Upper lobe of left lung (tissue), 6 donors: ENCODE data around the gene CRIP3. TPM values are rescaled to one million over a fixed set of nuclear protein-coding genes. Genes with fewer than 3 reads are reported as not detected.
"Not testable (repeated sequence)": the region's sequence is repeated elsewhere in the genome, so short reads cannot be mapped to it uniquely, and the experiment has no call there.

Source experiments
- ATAC-seq, 2 donors: fragments of 200-7000 bp; cut with Tn5 transposase; one replicate each; pipeline ENCODE4 v1.9.1; 2022; ENCODE audit warnings: mild to moderate bottlenecking in 2 of 2, moderate library complexity in 2 of 2; ENCODE audit not compliant: low FRiP score in 2 of 2
- DNase-seq, 2 donors: peaks; one replicate each; pipeline ENCODE4 v3.0.0-alpha.2; 2019 to 2020
- H3K27ac ChIP-seq, 4 donors: fragments of 200-600 bp; sonication (generic); one replicate each; pipeline ENCODE4 v1.5.1; 2016 to 2019
- H3K27me3 ChIP-seq, 4 donors: fragments of 200-600 bp; sonication (generic); one replicate each; pipeline ENCODE4 v1.5.1; 2017 to 2019
- H3K36me3 ChIP-seq, 4 donors: fragments of 200-600 bp; sonication (generic); one replicate each; pipeline ENCODE4 v1.5.1; 2016 to 2019
- H3K4me1 ChIP-seq, 4 donors: fragments of 200-600 bp; sonication (generic); one replicate each; pipeline ENCODE4 v1.5.1; 2018 to 2019
- H3K4me3 ChIP-seq, 4 donors: fragments of 200-600 bp; sonication (generic); one replicate each; pipeline ENCODE4 v1.5.1; 2017 to 2019; ENCODE audit warnings: mild to moderate bottlenecking in 2 of 4, moderate library complexity in 1 of 4
- H3K9me3 ChIP-seq, 4 donors: fragments of 200-600 bp; sonication (generic); one replicate each; pipeline ENCODE4 v1.5.1; 2018 to 2019
- EP300 ChIP-seq, 4 donors: sonication (generic); formaldehyde crosslinking; IDR thresholded peaks; one replicate each; pipeline ENCODE4 v1.5.1; 2017; ENCODE audit warnings: antibody characterized with exemption in 4 of 4, control low read depth in 2 of 4
- POLR2A ChIP-seq, 4 donors: fragments of 450-650 bp; IDR thresholded peaks; one replicate each; pipeline ENCODE4 v1.5.1; 2016 to 2017; ENCODE audit warnings: antibody characterized with exemption in 4 of 4, mild to moderate bottlenecking in 2 of 4
- POLR2AphosphoS5 ChIP-seq, 2 donors: sonication (generic); formaldehyde crosslinking; IDR thresholded peaks; one replicate each; pipeline ENCODE4 v1.5.1; 2017; ENCODE audit warnings: antibody characterized with exemption in 2 of 2
- WGBS, 2 donors: methylation state at CpG; one replicate each; pipeline ENCODE4 v1.1.5; 2017 to 2018; 5-methylcytosine and 5-hydroxymethylcytosine counted together
- total RNA-seq, 6 donors: library from RNA; depleted of rRNA in 4 of 6; stranded (reverse); fragments of >200 nt in 4 of 6; gene quantifications; one replicate each; pipeline versions ENCODE4 v1.1.0 to v1.2.1, GENCODE V29; 2016 to 2021
- TF ChIP-seq, protein P1 (sequence below), 6 experiments: fragments of 450-650 bp in 4 of 6; fragments of 200-600 bp in 2 of 6; sonication (generic) in 2 of 6; IDR thresholded peaks; one replicate each; pipeline ENCODE4 v1.5.1; 2016 to 2019; ENCODE audit warnings: antibody characterized with exemption in 6 of 6
- donor health status: DM: no; HTN: no; CAD: no; lungs with moderate emphysema.
- donor health status: DM: no; HTN: yes; CAD: no; lungs with severe emphysema.

CRIP3 gene, protein sequence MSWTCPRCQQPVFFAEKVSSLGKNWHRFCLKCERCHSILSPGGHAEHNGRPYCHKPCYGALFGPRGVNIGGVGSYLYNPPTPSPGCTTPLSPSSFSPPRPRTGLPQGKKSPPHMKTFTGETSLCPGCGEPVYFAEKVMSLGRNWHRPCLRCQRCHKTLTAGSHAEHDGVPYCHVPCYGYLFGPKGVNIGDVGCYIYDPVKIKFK
- 1 to 10 TPM in 1 of 6 donors, not detected in 5; 1.5 TPM for total RNA-seq

DNA sequence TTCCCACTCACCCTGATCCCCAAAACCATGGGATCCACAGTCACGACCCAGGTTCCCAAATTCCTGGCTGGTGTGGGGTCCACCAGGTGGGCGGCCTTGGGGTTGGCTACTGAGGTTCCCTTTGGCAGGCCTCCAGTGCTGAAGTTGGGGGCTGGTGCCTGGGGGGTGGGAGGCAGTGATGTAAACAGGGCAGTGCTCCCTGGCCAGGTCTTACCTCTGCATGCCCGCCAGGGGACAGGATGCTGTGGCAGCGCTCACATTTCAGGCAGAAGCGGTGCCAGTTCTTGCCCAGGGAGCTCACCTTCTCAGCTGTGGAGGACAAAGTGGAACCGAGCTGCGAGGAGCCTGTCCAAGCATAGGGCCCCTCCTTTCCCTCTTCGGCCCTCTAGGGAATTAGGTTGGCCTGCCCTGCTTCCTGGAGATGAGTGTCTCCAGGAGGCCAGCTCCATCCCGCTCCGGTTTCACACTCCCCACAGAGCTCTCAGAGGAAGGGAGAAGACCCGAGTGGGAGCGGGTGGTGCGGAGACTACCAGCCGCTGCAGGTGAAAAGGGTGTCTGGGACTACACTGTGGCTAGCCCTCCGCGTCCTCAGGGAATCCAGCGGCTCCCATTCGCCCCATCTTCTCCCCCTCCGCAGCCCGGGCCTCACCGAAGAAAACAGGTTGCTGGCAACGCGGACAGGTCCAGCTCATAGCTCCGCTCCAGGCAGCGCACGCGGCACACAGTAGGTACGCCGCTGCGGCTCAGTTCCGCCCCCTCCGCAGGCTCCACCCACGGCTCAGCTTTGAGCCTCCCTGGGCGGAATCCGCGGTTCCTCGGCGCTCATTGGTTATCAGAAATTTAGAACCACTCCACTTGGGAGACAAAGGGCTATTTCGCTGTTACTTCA lies at the start of gene CRIP3:
CRIP3 (minus strand) TSS at position 726 of the 889 bp plus-strand sequence; CDS start at position 692, 34 bp downstream.
- 3 to 7% methylated on average over 21 to 38 of the region's 39 CpGs for WGBS, 2 donors
- ATAC-seq, result peak; percentile 42 to 74
- H3K27me3 ChIP-seq, result no peaks in the 10 kb centered on the region
- TF ChIP-seq, protein P1, sequence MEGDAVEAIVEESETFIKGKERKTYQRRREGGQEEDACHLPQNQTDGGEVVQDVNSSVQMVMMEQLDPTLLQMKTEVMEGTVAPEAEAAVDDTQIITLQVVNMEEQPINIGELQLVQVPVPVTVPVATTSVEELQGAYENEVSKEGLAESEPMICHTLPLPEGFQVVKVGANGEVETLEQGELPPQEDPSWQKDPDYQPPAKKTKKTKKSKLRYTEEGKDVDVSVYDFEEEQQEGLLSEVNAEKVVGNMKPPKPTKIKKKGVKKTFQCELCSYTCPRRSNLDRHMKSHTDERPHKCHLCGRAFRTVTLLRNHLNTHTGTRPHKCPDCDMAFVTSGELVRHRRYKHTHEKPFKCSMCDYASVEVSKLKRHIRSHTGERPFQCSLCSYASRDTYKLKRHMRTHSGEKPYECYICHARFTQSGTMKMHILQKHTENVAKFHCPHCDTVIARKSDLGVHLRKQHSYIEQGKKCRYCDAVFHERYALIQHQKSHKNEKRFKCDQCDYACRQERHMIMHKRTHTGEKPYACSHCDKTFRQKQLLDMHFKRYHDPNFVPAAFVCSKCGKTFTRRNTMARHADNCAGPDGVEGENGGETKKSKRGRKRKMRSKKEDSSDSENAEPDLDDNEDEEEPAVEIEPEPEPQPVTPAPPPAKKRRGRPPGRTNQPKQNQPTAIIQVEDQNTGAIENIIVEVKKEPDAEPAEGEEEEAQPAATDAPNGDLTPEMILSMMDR (IDR thresholded peaks at IDR 0.05), result peak in 3 of 6 experiments; percentile 7 to 42 (median 24)
- no peak for TF ChIP-seq EP300 (IDR thresholded peaks at IDR 0.05)
- peak within 1 kb of the TSS in 3 of 4 donors; percentile 24 to 37 (median 31) for H3K4me3 ChIP-seq
- peaks cover 8 to 24% (median 16%) of the 10 kb centered on the region in 4 donors for H3K4me1 ChIP-seq
- peak; percentile 62 to 86 for DNase-seq
- no peak within 1 kb of the TSS for H3K27ac ChIP-seq
- no peaks in the 10 kb centered on the region for H3K36me3 ChIP-seq
- no peaks in the 10 kb centered on the region for H3K9me3 ChIP-seq

GRCh38 chr6:43355862-43356590 lies 47.4 kb upstream of the CRIP3 start:
- ATAC-seq (no peak), DNase-seq (no peak)
- 83 to 90% methylated on average over 2 of the region's 2 CpGs for WGBS, 2 donors
- H3K4me3 ChIP-seq, result no peak overlapping the region
- H3K9me3 ChIP-seq, result no peaks in the 10 kb centered on the region
- no peak overlapping the region for H3K27ac ChIP-seq
- TF ChIP-seq EP300 (IDR thresholded peaks at IDR 0.05), result no peak
- TF ChIP-seq POLR2AphosphoS5 (IDR thresholded peaks at IDR 0.05), result no peak
- TF ChIP-seq POLR2A (IDR thresholded peaks at IDR 0.05), result no peak
- TF ChIP-seq, protein P1 (IDR thresholded peaks at IDR 0.05), result no peak
- no peaks in the 10 kb centered on the region for H3K27me3 ChIP-seq
- peaks cover 3 to 68% (median 39%) of the 10 kb centered on the region in 4 donors for H3K36me3 ChIP-seq
- no peaks in the 10 kb centered on the region for H3K4me1 ChIP-seq

- WGBS, 2 donors, result 94 to 95% methylated on average over 5 of the region's 5 CpGs
- not testable (repeated sequence) for DNase-seq, H3K4me1 ChIP-seq, H3K4me3 ChIP-seq, H3K9me3 ChIP-seq, H3K27ac ChIP-seq, H3K27me3 ChIP-seq, ATAC-seq
- peaks cover 3 to 73% (median 50%) of the 10 kb centered on the region in 4 donors for H3K36me3 ChIP-seq
These were observed 43.3 kb upstream of the CRIP3 start for GRCh38 chr6:43351951-43352350.

- no peaks in the 10 kb centered on the region for H3K9me3 ChIP-seq
- no peak for TF ChIP-seq POLR2A (IDR thresholded peaks at IDR 0.05)
- TF ChIP-seq, protein P1 (IDR thresholded peaks at IDR 0.05), result no peak
- no peak for TF ChIP-seq POLR2AphosphoS5 (IDR thresholded peaks at IDR 0.05)
- TF ChIP-seq EP300 (IDR thresholded peaks at IDR 0.05), result no peak
- WGBS, 2 donors, result 89 to 95% methylated on average over 3 of the region's 3 CpGs
- no peaks in the 10 kb centered on the region for H3K4me1 ChIP-seq
- no peak for ATAC-seq
- H3K4me3 ChIP-seq, result no peak overlapping the region
- H3K27ac ChIP-seq, result no peak overlapping the region
- DNase-seq, result no peak
- peaks cover 0 to 77% (median 42%) of the 10 kb centered on the region in 4 donors for H3K36me3 ChIP-seq
- no peaks in the 10 kb centered on the region for H3K27me3 ChIP-seq
These were observed 38.8 kb upstream of the CRIP3 start for GRCh38 chr6:43347444-43347843.

DNA sequence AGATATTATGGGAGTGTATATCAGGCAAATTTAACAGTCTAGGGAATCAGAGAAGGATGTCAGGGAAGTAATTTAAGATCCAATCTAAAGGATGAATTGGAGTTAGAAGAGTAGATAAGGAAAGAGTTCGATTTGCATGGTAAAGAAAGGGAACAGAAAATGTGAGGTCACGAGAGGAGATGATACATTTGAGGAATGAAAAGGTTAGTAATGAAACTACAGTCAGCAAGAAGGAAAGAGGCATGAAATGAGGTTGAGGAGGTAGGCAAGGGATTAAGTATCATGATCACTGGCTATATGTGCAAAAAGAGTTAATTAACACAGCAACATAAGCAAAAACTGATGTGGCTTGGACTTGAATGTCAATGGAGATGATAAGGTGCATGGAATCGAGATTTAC lies 38.4 kb upstream of the CRIP3 start:
- TF ChIP-seq, protein P1 (IDR thresholded peaks at IDR 0.05), result no peak
- TF ChIP-seq POLR2AphosphoS5 (IDR thresholded peaks at IDR 0.05), result no peak
- TF ChIP-seq EP300 (IDR thresholded peaks at IDR 0.05), result no peak
- no peak for TF ChIP-seq POLR2A (IDR thresholded peaks at IDR 0.05)
- Histone ChIP-seq H3K4me1 (no peaks in the 10 kb centered on the region), H3K27me3 (no peaks in the 10 kb centered on the region), H3K36me3 (peaks cover 0 to 78% (median 43%) of the 10 kb centered on the region in 4 donors), H3K27ac (no peak overlapping the region), H3K4me3 (no peak overlapping the region), H3K9me3 (no peaks in the 10 kb centered on the region)
- DNase-seq (no peak), ATAC-seq (no peak)
- 84 to 86% methylated on average over 3 of the region's 3 CpGs for WGBS, 2 donors

- WGBS, 2 donors, result 94 to 96% methylated on average over 11 of the region's 11 CpGs
- H3K36me3 ChIP-seq, result peaks cover 0 to 79% (median 48%) of the 10 kb centered on the region in 4 donors
These were observed 37.6 kb upstream of the CRIP3 start for GRCh38 chr6:43346243-43346642.

More at GRCh38 chr6:43346243-43346642, 37.6 kb upstream of the CRIP3 start:
- H3K27ac ChIP-seq, ATAC-seq, H3K27me3 ChIP-seq, H3K4me3 ChIP-seq, DNase-seq, H3K9me3 ChIP-seq, H3K4me1 ChIP-seq: not testable (repeated sequence)
